ENCODE data around the gene YOD1.
A peak's percentile ranks its signal among the peaks of the same experiment; 100 is the strongest.

The YOD1 gene

DNA sequence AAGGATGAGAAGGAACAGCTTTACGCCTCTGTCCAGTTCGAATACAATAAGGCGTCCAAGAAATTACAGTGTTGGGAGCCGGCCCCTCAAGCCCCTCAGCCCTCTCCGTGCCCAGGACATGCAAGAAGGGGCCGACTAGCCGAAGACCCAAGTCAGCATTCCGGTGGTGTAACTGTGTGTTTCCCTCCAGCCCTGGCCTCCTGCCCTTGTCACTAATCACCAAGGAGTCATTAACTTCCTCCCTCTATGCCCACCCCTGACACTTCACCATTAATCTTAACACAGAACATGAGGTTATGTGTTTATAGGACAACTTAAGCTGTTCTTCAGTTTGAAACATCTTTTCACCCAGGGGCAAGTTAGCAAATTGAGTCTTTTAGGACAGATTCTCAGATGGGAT is 21.2 kb upstream of the YOD1 start:
- DNase-seq: no peak

DNA sequence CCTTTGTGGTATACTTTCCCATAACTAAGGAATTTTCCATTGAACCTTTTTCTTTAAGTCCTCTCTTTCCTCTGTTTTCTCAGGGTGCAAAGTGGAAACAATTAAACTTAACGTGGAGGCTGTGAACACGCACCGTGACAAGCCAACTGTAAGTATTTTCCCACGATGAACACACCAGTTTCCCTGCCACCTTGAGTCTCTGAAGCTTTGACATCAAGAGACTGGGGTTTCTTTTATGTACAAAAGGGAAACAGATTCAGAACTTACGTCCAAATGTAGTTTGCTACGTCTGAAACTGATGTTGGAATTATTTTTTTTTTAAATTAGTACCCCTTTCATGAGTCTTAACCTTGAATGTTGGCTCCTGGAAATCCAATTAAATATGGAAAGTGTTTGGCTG is 20.4 kb upstream of the YOD1 start:
- DNase-seq: no peak

DNA sequence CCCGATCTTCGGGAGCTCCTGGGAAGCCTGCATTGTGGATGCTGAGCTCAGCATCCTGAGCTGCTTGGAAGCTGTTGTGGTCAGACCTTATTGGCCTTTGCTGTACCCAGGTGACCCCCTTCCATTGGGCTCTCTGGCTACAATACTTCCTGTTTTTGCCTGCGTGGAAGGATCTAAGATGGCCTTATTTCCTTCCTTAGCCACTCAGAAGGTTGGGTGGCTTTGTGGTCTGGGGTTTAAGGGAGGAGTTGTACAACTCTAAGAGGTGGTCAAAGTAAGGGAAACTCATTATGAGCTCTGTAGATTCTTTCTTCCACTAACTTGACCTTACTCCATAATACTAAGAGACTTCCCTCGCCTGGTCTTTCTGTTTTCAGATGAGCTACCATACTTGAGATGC is 19.8 kb upstream of the YOD1 start:
- DNase-seq: no peak

DNA sequence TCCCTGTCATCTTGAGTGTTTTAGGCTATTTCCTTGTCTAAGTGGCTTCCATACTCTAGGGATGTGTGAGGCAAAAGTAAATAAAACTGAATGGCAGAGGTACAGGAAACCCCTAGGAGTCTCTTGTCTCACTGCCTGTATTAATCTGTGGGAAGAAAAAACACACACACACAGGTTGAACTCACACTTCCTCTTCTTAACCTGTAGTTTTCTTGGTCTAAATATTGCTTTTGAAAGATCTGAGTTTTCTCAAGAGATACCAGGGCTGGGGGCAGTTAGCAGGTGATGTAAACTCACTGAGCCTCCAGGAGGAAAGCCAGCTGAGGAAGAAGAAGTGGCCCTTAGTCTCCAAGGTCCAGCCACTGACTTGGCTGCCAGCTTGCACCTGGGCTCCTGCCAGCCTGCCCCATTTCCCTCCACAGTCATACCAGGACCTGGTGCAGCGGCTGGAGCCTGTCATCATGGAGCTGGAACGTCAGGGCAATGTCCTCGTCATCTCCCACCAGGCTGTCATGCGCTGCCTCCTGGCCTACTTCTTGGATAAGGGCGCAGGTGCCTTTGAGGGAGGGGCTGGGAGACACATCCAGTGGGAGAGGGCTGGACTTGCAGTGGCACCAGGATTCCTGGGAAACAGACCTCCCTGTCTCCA is 19.0 kb upstream of the YOD1 start:
- no peak for DNase-seq

DNA sequence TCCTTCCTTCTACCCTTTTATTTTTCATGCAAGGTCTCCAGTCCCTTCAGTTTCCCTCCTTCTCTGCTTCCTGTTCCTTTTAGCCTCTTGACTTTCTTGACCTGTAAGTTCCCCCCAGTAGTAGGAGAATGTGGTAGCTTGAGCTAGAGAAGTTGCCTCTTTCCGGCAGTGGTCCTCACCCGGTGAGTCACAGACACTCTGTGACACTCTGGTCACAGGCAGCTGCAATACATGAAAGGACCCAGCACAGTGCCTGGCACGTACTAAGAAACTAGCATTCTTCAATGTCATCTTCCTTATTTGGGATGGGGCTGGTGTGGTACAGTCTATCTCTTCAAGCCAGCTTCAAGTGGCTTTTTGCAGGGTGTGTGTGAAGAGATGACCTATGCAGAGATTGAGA is 18.1 kb upstream of the YOD1 start:
- no peak for DNase-seq

DNA sequence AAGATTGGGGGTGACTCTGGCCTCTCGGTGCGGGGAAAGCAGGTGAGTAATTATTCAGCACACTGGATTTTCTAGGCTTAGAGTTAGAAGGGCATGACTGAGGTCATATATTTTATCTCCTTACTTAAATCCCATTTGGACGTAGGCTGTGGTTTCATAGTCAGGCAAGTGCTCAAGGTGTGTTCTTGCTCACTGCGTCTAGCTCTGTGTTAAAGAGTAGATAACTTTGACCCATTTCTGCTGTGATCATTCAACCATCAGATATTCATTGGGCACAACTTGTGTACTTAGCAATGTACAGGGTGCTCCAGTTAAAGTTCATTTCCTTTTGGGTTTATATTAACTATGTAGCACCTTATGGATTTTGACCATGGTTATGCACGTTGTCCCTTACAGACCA is 16.7 kb upstream of the YOD1 start:
- no peak for DNase-seq

DNA sequence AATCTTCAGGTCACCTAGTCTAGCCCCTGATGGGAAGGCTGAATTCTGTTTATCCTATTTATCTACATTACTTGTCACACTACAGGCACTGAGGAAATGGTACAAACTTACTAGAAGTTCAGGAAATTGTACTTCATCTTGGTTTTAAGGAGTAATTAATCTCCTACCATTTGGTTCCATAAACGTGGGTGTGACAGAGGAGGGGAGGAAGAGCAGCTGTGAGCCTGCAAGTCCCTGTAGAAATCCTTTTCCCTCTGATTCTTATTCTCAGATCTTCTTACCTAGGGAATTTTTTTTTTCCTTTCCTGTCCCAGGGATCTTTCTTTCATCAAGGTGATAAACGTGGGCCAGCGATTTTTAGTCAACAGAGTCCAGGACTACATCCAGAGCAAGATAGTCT is 16.2 kb upstream of the YOD1 start:
- no peak for DNase-seq

DNA sequence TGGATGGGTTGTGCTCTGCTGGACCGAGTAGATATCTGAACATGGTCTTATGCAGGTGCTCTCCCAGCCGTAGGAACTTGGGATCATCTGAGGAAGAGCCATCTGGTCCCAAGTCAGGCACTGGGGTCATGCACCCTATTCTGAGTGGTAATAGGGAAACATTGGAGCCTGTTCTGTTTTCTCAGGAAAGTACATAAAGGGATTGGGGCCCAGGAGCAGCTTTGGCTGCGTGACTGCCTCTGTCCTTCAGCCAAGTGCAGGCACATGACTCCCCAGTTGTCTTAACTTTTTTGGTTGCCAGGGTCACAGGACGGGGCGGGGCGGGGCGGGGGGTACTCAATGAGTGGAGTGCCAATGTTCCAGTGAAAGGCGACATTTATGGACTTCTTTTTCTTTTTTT is 13.6 kb upstream of the YOD1 start:
- DNase-seq: no peak

DNA sequence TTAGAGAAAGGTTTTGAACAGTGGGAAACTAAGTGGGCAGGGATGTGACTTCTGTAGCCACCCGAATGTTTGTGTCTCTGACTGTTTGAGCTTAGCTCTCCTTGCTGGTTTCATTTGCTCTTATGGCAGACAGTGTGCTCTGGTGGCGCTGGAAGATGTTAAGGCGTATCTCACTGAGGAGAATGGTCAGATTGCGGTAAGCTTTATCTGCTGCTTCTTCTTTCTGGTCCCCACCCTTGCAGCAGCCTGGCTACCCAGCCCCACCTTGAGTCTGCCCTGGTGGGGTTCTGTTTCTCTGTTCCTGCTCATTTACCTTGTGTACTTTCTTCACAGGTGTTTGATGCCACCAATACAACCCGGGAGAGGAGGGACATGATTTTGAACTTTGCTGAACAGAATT is 12.0 kb upstream of the YOD1 start:
- no peak for DNase-seq

DNA sequence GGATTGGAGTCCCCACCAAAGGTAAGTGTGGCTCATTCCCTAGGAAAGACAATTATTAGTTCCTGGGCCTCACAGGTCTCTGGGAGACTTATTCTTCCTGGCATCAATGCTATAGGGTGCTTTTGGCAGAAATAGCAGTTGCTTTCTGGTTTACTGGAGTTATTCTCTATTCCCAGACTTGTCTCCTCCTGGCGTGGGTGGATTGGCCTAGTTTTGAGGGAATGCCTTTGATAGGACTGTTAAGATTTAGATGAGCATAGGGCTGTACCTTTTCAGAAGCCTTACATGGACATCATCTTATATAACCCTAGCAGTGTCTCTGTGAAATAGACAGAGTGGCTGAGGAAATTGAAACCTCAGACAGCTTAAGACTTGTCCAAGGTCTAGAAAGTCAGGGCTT is 11.1 kb upstream of the YOD1 start:
- DNase-seq: no peak

DNA sequence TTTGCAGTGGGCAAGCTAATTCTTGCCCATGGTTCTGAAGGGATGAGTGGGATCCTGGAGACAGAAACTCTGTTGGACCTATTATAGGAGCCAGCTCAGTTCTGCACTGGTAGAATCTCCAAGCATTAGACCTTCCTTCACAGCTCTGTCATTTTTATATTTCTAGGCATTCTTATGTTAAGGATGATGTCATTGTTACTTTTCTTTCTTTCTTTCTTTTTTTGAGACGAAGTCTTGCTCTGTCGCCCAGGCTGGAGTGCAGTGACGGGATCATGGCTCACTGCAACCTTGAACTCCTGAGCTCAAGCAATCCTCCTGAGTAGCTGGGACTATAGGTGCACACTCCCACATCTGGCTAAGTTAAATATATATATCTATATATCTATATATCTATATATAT is 9.6 kb upstream of the YOD1 start:
- no peak for DNase-seq

DNA sequence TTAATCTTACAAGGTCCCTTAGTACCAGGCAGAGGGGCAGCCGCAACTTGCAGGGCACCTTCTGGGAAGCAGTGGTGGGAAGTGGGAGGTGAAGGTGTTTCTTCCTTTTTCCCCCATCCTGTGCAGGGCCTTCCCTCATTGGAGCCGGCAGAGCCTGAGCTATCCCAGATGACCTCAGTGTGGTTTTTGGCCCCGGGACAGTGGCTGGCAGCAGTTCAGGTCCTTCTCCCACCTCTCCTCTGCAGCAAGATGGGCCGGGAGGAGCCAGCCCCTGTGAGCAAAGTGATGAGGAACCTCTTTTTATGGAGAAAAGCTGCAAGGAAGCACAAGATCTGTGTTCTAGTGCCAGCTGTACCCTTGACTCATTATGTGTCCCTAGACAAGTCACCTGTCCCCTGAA is 8.9 kb upstream of the YOD1 start:
- no peak for DNase-seq

DNA sequence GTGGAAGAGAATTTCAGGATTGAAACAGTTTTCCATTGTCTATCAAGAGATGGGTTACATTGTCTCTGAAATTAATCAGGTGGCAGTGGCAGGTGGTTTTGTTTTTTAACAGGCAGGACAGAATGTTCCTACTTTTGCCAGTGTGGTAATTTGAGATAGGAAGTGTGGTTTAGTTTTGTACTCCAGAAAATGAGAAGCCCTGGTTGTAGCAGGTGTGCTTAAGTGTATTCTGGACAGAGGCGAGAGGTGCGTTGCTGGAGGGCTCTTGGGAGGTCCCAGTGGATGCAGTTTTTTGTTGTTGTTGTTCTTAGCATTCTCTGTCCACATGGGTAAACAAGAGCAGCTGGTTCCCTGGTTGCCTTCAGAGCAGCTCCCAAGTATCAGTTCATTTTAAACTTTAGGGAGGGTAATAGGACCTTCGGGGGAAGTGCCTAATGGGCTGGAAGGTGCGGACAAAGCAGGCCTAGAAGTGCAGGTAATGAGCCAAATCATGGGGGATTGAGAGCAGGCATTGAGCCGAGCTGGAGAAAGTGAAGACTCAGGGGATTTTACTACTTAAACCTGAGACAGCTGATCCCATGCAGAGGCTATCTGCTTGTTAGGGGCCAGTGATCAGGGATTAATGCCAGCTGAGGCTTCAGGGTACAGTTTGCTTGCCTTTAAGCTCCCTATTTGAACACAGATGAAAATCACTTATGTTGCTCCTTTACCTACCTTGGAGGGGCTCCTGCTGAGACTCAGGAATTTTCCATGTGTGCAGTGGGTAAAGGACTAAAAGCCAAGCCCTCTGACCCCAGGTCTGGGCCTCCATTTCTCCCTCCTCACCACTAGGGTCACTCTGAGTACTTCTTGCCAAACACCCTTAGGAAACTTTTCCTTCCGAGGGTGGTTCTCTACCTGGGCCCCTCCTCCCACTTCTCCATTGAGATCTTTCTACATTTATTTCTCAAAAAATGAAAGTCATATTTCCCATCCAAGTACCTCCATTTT is 8.2 kb upstream of the YOD1 start:
- no peak for DNase-seq

DNA sequence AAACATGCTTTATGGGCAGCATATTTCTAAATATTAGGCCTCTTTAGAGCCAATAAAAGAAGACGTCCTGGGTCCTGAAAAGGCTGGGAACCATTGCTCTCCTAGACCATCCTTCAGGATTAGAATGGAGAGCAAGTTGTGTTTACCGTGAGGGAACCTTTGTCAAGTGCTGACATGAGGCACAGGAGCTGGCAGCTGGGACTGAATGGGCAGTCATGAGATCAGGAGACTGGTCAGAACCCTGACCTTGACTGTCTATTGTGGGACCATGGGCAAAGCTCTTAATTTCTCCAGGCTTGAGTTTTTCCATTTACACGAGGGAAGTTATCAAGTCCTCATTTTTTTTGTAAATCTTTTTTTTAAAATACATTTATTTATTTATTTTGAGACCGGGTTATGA is 7.2 kb upstream of the YOD1 start:
- no peak for DNase-seq

DNA sequence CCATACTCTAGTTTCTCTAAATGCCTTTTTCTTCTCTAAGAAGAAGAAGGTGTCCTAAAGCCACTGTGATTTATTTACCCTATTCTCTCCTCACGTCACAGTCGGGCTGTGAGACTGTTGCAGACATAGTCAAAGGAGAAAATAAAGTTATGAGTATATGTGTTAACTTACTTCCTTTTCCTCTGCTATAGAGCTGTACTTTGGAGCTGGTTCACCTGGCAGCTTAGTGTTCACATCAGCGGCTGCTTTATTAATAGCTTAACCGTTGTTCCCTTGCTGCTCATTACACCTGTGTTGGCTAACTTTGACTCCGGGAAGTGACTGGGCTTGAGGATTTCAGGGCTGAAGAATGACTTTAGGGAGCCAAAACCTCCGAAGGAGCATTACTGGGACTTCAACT is 5.7 kb upstream of the YOD1 start:
- DNase-seq: no peak

DNA sequence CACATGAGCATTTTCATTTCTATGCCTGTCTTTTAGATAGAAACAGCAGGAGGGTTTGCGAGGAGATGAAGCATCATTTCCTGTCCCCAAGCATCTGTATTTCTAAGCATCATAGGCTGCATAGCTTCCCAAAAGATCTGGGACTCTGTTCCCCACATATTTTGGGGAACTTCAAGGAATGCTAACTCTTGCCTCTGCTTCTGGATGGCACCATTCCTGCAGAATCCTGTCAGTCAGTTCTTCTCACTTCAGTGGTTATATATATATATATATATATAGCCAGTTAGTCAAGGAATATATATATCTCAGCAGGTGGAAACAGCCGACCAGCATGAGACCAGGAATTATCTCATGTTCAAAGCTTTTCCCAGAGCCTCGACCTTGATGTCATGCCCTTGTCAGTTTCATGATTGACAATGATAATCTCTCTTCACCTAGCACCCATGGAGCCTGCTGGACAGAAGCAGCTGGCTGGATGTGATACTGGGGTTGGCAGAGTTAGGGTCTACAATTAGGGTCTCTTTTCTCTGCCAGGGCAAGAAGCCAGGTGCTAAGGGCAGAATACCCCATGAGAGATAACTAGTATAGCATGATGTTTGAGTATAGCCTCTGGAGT is 4.5 kb upstream of the YOD1 start:
- no peak for DNase-seq

DNA sequence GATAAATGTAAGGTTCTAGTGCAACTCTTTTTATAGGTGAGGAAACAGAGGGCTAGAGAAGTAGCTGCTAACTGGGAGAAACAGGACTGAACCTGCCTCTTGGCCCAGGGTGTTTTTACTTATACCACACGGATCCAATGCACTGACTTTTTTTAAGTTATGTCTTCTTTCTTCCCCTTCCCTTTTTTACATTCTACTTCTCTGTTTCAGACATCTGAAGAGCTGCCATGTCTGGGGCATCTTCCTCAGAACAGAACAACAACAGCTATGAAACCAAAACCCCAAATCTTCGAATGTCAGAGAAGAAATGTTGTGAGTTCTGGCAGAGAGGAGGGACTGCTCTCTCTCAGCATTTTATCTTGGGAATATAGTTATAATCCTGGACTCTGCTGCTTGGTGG is 3.5 kb upstream of the YOD1 start:
- no peak for DNase-seq

DNA sequence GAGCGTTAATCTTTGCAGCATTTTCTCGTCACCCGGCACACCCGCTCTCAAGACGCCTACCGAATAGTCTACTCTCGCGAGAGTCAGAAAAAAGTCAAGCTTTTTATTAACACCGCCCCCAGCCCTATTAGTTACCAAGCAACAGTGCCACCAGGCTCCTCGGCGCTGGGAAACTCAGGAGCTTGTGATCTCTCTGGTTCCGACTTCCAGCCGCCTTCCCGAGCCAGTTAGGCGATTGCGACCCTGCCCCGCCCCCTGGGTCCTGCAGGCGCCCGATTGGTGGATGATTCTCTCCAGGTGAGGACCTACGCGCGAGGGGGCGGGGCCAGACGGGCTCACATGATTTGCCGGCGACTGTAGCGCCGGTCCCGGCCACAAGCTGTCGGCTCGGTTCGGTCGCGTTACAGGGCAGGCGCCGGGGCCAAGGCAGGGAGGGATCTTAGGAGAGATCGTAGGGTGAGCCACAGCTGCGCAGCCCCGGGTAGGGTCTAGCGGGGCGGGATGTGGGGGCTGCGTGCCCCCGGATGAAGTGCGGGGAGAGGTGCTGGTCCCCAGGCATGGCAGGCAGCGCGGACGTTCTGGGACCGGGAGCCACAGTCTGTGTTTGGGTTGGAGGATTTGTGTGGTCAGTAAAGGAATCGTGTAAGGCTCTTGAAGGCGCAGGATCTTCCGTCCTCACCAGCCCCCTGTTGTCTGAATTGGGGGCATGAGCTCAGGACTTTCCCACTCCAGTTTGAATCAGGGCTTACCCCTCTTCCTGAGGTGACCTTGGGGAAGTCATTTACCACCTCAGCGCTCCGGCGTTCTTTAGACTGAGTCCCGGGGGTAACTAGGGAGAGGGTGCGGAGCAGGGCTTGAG is 2.1 kb upstream of the YOD1 start, which contains the start of gene PFKFB2:
TSS of gene PFKFB2 (plus strand) at position 365 of the 859 bp plus-strand sequence. CDS start 1,443 bp downstream, outside the sequence.
- peak; percentile 95 for DNase-seq

DNA sequence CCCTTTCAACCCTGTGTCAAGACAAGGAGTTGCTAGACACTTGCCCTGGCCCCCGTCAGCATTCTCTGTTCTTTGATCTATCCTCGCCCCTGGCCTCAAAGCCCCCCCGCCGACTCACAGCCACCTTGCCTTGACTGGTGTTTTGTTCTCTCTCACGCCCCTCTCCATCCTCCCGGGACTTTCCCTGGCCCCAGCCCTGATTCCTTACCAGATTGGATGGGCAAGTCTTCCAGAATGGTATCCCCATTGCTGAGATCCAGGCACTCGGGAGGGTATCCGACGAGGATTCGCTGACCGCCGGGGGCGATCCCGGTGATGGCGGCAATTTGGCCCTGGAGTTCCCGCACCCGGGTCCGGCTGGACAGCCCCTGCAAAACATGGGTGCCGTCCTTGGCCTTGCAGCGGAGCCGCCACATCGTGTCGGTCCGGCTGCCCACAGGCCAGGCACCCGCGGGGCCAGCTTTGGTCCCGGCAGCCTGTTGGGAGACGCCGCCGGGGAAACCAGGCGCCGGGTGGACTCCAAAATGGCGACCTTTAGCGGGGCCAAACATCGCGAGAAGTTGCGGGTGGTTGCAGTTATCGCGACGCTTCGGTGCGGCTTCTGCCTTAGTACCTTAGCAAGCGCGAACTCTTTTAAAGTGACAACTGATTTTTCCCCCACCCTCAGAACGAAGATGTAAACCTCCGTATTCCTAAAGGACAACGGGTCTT is 373 bp downstream of the YOD1 start:
- DNase-seq: peak; percentile 93

DNA sequence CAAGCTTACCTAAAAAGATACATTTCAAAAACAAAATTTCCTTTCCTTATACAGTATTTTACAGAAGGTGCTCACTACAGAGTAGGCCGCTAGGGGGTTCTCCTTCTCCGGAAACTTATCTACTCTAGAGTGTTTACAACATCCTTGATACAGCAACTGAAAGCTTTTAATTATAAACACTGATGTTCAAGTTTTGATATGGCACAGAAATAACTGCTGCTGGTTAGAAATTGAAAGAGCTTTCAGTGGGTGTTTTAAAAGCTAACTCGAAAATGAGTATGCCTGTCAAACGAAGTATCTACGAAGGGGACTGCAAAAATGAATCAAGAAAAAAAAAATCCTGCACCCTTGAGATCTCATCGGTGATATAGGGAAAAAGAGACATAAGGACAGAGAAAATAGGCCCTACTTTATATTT is 1.0 kb downstream of the YOD1 start:
- peak; percentile 70 for DNase-seq

DNA sequence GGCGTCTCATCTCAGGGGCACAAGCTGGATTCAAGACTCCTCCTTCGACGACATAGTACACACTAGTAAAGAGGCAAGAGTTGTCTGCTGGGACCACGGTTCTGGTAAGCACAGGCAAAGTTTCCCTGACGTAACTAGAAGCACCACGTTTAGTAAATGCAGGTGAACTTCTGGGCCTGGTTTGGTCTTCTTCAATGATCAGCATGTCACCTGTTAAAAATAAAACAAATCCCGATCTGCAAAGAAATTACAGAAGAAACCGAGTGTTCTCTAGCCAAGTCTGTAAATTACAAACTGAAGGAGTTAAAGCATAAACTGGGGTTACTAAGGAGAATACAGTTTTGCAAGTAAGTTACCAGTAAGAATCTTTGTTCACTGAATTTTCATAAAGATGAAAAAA is 1.5 kb downstream of the YOD1 start:
- DNase-seq: no peak

DNA sequence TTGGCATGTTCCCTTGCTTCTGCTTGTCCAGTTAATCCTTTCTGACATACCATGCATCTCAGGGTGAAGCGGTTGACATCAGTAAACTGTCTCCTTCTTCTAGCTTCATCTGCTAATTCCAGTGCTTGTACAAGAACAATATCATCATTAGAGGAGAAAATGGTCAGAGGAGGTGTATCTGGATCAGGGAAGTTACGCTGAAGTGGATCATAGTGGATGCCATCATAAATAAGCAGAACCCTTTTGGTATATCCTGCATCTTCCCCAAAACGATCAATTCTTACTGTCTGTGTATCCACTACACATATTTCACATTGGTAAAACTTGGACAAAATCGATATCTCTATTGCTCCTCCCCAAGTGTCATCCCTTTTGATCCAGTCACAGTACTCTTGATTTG is 2.0 kb downstream of the YOD1 start:
- no peak for DNase-seq
